GM21390 (cell line): ENCODE measurements around the gene ADGRL3.
"Not testable (repeated sequence)": the region's sequence is repeated elsewhere in the genome, so short reads cannot be mapped to it uniquely, and the experiment has no call there.

ENCODE experiments used
- ATAC-seq: cut with Tn5 transposase; IDR thresholded peaks from one replicate; pipeline ENCODE4 v1.9.1; 2021; ENCODE audit not compliant: unreplicated experiment

ADGRL3 gene

DNA sequence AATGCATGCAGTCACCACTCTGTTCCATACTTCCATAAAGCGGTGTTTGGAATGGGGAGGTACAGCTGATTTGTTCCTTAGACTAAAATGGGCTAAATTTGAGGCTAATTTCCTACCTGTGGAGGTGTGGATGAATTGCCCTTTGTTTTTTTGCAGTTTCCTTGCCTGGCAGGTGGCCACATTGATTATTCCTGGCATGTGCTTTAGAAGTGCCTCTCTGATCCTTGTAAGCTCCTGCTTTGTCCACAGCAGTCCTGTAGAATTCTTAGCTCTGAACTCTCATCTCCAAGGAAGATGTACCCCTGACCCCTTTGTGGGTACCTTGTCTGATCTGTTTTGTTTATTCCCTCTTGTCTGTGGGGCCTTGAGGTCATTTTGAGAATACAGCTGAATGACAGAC is 136.8 kb downstream of the ADGRL3 start:
- ATAC-seq = no peak

DNA sequence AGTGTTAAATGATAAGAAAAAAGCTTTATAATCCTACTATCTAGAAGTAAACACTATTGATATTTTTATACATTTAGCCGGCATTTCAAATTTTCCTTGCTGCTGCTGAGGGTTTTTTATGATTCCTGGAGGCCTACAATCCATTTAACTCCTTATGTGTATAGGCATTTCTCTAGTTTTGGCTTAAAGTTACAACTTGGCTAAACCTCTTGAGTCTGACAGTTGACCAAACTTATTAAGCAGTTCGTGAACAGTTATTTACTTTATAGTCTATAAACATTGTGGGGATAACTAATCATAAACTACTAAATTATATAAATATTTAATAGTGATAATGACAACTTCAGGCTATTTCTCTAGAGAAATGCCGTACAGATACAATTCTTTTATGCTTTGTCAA is 141.9 kb downstream of the ADGRL3 start:
- no peak for ATAC-seq

DNA sequence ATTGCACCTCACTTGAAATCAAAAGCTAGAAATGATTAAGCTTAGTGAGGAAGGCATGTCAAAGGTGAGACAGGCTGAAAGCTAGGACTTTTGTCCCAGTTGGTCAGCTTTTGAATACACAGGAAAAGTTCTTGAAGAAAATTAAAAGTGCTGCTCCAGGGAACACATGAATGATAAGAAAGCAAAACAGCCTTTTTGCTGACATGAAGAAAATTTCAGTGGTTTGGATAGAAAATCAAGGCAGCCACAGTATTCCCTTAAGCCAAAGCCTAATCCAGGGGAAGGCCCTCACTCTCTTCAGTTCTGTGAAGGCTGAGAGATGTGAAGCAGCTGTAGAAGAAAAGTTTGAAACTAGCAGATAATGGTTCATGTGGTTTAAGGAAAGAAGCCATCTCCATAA is 150.8 kb downstream of the ADGRL3 start:
- ATAC-seq = no peak

DNA sequence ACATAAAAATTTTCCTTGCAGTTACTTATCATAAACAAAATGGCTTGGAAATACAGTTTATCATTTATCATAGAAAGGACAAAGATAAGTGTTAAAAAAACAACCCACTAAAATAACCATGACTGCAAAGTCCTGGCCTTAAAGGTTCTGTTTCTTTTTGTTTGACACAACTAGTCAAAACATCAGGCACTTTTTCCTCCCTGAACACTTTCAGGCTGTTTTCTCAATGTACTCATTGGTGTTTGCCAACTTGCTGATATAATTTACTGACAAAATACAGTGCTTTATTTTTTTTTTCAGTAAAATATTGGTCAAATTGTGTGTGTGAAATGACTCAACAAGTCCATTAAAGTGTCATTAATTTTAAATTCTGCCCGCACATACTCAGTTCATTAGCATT is 156.6 kb downstream of the ADGRL3 start:
- no peak for ATAC-seq

DNA sequence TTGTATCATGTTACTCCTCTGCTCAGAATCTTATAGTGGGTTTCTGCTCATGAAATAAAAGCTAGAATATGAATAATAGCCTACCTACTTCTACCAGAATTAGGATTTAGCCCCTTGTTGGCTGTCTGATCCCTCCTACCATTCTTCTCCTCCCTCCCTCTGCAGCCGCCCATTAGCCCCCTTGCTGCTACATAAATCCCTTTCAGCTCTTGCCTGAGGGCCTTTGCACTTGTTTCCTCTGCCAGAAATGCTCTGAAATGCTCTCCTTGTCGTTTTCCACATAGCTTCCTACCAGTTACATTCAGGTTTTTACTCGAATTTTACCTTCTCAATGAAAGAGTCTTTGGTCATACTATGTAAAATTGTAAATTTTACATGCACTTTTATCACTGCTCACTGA is 159.2 kb downstream of the ADGRL3 start:
- ATAC-seq = no peak

DNA sequence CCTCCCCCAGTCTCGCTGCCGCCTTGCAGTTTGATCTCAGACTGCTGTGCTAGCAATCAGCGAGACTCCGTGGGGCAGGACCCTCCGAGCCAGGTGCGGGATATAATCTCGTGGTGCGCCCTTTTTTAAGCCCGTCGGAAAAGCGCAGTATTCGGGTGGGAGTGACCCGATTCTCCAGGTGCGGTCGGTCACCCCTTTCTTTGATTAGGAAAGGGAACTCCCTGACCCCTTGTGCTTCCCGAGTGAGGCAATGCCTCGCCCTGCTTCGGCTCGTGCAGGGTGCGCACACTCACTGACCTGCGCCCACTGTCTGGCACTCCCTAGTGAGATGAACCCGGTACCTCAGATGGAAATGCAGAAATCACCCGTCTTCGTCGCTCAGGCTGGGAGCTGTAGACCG is 172.7 kb downstream of the ADGRL3 start:
- ATAC-seq = not testable (repeated sequence)

- no peak for ATAC-seq
Observed at GRCh38 chr4:61373901-61374440, 173.8 kb downstream of the ADGRL3 start.

GRCh38 chr4:61374447-61374891 is 174.3 kb downstream of the ADGRL3 start:
- no peak for ATAC-seq

DNA sequence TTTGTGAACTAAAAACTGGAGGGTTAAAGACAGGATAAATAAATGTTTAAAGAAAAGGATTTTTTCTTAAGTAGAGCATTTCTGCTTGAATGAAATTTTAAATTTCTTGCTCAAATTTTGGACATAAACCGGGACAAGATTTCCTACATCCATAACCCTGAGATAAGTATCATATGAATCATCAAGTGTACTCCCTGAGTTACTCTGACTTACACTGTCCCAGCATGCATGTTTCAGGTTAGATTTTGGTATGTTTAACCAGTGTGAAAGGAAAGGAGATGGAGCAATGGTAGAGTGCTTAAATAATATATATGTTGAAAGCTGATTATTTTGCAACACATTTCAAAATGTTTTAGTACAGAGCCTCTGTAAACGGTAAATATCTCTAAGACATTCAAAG is 175.2 kb downstream of the ADGRL3 start:
- ATAC-seq = no peak

DNA sequence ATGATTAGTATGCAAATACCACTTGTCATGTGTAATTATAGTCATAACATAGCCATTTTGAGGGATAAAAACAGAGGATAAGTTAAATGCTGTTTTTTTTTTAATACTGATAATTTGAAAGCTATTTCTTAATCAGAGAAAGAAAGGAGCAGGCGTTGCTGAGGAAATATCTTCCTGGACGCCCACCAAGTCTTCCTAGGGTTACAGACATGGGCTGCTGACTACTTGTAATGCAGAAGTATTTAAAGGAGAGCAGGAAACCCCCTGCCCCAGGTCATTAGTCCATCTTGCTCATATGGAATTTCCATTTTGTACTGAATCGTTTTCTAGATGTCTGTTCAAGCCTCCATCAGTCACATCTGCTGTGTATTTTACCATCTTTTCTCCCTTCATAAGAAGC is 176.2 kb downstream of the ADGRL3 start:
- no peak for ATAC-seq

DNA sequence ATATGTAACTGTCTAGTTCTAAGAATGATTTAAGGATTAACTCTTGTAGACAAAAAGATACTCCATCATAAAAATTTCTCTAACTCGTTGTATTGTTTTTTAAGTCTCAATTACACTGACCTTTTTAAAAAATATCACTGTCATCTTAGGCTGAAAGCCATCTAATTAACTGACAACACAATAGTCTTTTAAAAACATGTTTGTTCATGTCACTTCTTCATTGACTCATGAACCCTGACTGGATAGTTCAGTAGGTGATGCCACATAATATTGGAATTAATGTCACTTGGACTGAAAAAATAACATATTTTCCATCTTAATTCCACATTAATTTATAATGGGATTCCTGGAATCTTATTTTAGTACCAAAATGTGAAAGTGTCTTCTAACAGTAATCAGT is 179.3 kb downstream of the ADGRL3 start:
- ATAC-seq = no peak

DNA sequence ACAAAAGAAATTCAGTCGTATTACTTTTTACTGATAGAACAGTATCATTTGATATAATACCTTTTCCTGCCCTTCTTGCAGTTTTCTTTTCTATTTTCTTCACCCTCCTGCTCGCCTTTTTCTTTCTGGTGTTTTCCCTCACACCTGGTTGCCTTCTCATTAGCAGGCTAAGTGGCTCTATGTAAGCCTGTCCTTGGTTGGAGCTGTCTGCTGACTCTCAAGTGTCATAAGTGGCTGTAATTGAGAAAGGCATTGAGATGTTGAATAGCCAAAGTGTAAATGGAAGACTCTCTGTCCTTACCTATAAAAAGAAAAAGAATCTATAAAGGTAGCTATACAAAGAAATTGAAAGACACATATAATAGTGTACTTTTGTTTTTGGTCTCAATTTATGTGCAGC is 180.7 kb downstream of the ADGRL3 start:
- no peak for ATAC-seq

GRCh38 chr4:61385256-61385655 is 185.1 kb downstream of the ADGRL3 start:
- ATAC-seq = no peak

DNA sequence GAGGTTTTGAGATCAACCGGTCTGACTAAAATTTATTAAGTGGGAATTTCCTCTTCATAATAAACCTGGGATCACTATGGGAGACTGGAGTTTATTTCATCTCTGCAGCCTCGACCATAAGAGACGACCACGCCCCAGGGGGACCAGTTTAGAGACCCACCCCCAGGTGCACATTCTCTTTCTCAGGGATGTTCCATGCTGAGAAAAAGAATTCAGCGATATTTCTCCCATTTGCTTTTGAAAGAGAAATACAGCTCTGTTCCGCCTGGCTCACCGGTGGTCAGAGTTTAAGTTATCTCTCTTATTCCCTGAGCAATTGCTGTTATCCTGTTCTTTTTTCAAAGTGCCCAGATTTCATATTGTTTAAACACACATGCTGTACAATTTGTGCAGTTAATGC is 187.2 kb downstream of the ADGRL3 start:
- not testable (repeated sequence) for ATAC-seq

- ATAC-seq = no peak
Observed at GRCh38 chr4:61389640-61390039, 189.5 kb downstream of the ADGRL3 start.

- no peak for ATAC-seq
Observed at GRCh38 chr4:61395754-61396153, 195.6 kb downstream of the ADGRL3 start.

DNA sequence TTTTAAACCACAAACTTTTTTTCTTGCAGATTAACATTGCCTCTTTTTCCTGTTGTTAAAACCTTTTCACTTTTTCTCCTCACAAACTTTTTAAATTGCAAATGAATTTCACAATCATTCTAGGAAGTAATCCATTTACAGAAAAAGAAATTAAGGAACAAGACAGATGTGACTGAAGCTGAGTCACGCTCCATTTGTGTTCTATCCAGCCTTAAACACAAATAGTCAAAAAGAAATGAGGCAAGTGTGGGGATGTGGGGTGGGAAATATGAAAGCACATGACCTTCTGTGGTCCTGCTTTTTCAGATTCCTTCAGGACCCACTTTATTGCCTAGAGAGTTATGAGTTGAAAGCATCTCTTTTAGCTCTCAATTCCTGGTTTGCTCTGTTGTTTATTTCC is 197.0 kb downstream of the ADGRL3 start:
- no peak for ATAC-seq

- no peak for ATAC-seq
Observed at GRCh38 chr4:61400439-61401038, 200.4 kb downstream of the ADGRL3 start.

GRCh38 chr4:61401771-61402170 is 201.6 kb downstream of the ADGRL3 start:
- no peak for ATAC-seq

DNA sequence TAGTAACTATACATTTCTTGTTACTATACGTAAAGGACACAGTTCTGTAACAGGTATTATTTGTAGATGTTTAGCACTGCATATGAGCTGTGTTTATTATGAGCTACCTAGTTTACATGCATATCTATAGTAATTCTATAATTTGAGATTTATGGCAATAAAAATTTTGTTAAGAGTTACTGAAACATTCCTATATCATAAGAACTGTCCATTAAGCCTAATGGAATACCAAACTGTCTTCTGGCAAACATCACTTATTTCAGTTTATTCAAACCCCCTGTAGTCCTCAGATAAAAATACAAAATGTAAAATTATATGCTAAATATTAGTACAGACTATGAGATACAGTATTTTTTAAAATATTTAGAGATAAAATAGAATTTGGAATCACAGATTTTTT is 205.2 kb downstream of the ADGRL3 start:
- ATAC-seq = no peak

- no peak for ATAC-seq
Observed at GRCh38 chr4:61406677-61407076, 206.6 kb downstream of the ADGRL3 start.

- ATAC-seq = no peak
Observed at GRCh38 chr4:61407642-61408618, 207.8 kb downstream of the ADGRL3 start.
